HepG2 (cell line): ENCODE data around the gene C1orf141. TPM values are rescaled to one million over a fixed set of nuclear protein-coding genes. Genes with fewer than 3 reads are reported as not detected.

ENCODE experiments used
- CENPBD1 ChIP-seq: sonication (generic); formaldehyde crosslinking; IDR thresholded peaks from 2 replicates; pipeline ENCODE4 v1.8.0; 2022; ENCODE audit warnings: missing genetic modification reagents, low read depth, mild to moderate bottlenecking, borderline replicate concordance
- HES4 ChIP-seq: sonication (generic); formaldehyde crosslinking; IDR thresholded peaks from 2 replicates; pipeline ENCODE4 v1.9.0; 2021; ENCODE audit warnings: mild to moderate bottlenecking, missing genetic modification reagents, borderline replicate concordance
- NR1H2 ChIP-seq: sonication (generic); formaldehyde crosslinking; IDR thresholded peaks from 2 replicates; pipeline ENCODE4 v1.8.1; 2022; ENCODE audit warnings: low read depth, missing genetic modification reagents, borderline replicate concordance
- SOX6 ChIP-seq, 2 experiments: fragments of 450-650 bp in 1 of 2; sonication (generic) in 1 of 2; formaldehyde crosslinking in 1 of 2; IDR thresholded peaks; 2 replicates each; pipeline versions ENCODE4 v1.4.0 to v1.6.1; 2017 to 2020; ENCODE audit warnings: antibody characterized with exemption in 1 of 2, mild to moderate bottlenecking in 1 of 2, missing genetic modification reagents in 1 of 2
- SRSF9 ChIP-seq: fragments of 200-400 bp; formaldehyde crosslinking; IDR thresholded peaks from 2 replicates; pipeline ENCODE4 v1.6.1; 2018; ENCODE audit warnings: borderline replicate concordance, mild to moderate bottlenecking, low read depth, low read length; ENCODE audit not compliant: insufficient read depth, poor library complexity, severe bottlenecking
- TFE3 ChIP-seq: IDR thresholded peaks from 2 replicates; pipeline ENCODE4 v1.6.1; 2016
- ZNF121 ChIP-seq: sonication (generic); formaldehyde crosslinking; IDR thresholded peaks from 2 replicates; pipeline ENCODE4 v1.5.0; 2020; ENCODE audit warnings: mild to moderate bottlenecking, missing genetic modification reagents
- ZNF207 ChIP-seq: fragments of 450-650 bp; IDR thresholded peaks from 2 replicates; pipeline ENCODE4 v1.6.1; 2016; ENCODE audit warnings: antibody characterized with exemption, borderline replicate concordance
- ZNF263 ChIP-seq: sonication (generic); formaldehyde crosslinking; IDR thresholded peaks from 2 replicates; pipeline ENCODE4 v1.4.0; 2020; ENCODE audit warnings: missing genetic modification reagents
- ZNF749 ChIP-seq: sonication (generic); formaldehyde crosslinking; IDR thresholded peaks from 2 replicates; pipeline ENCODE4 v1.8.0; 2022; ENCODE audit warnings: mild to moderate bottlenecking, missing genetic modification reagents, moderate library complexity, borderline replicate concordance
- ZNF784 ChIP-seq: sonication (generic); formaldehyde crosslinking; IDR thresholded peaks from 2 replicates; pipeline ENCODE4 v1.5.1; 2020; ENCODE audit warnings: missing genetic modification reagents, mild to moderate bottlenecking, borderline replicate concordance
- ZNF792 ChIP-seq: IDR thresholded peaks from 2 replicates; pipeline ENCODE4 v1.6.1; 2016
- polyA plus RNA-seq, 8 experiments: library from polyadenylated mRNA; depleted of rRNA in 3 of 8; stranded (reverse) in 7 of 8; unstranded in 1 of 8; fragments of >200 nt; fragmentation: Illumina TruSeq in 4 of 8; extraction: Trizol in 4 of 8; gene quantifications; 2 replicates each; pipeline versions ENCODE4 v1.2.1 to v1.2.3, GENCODE V29; 2011 to 2016; ENCODE audit warnings: low read depth in 4 of 8, missing spikeins in 1 of 8, mixed read lengths in 1 of 8; ENCODE audit not compliant: insufficient read depth in 1 of 8
- total RNA-seq, 5 experiments: library from RNA; depleted of rRNA; stranded (reverse); fragments of >200 nt; fragmentation: Illumina TruSeq; extraction: Trizol; gene quantifications; 2 replicates each; pipeline ENCODE4 v1.2.3, GENCODE V29; 2016; ENCODE audit warnings: low read depth in 1 of 5
- TF ChIP-seq, protein P1 (sequence below): sonication (generic); formaldehyde crosslinking; IDR thresholded peaks from 2 replicates; pipeline ENCODE4 v1.5.1; 2020; ENCODE audit warnings: mild to moderate bottlenecking, missing genetic modification reagents, moderate library complexity
- TF ChIP-seq, protein P2 (sequence below): sonication (generic); formaldehyde crosslinking; IDR thresholded peaks from 2 replicates; pipeline ENCODE4 v1.4.0; 2020; ENCODE audit warnings: missing genetic modification reagents, mild to moderate bottlenecking, borderline replicate concordance
- TF ChIP-seq, protein P3 (sequence below): sonication (generic); formaldehyde crosslinking; IDR thresholded peaks from 2 replicates; pipeline ENCODE4 v1.4.0; 2020; ENCODE audit warnings: missing genetic modification reagents

The C1orf141 gene
- total and polyA plus RNA-seq, 2 of the 13 experiments (the other 11 are each of a cell fraction or from before 2014, with no cell fraction given): not detected

DNA sequence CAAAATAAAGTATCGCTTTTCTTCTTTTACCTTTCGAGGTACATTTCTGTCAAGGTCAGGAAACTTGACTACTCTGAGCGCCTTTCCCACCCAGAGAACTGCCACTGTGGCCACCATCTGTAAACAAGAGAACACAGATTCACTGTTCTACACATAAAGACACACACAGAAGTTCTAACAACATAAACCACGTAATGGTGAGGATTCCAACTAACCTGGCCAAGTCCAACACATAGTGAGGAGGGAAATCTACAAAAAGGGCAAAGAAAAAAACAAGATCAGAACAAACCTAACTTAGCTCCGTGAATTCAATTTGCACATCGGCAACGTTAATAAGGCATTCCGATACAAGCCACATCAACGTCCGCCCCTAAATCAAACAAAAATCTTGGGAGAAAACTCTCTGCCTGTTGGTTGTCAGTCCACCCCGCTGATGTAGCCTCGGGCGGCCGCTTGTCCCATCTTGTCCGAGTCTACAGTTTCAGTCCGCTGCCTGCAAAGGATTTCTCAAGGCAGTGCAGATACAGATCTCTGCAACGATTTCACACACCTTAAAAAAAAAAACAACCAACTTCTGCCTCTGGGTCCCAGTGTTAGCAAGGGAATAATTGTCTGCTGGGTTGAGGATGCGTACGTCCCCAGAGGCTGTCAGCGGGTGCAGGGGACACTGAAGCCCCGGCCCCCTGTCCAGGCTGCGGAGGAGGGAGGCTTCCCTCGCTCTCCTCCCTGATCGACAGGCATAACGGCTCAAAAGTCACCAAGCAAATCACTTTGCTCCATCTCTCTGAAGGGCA lies 81.8 kb downstream of the C1orf141 start (continued):
- TF ChIP-seq, protein P1, sequence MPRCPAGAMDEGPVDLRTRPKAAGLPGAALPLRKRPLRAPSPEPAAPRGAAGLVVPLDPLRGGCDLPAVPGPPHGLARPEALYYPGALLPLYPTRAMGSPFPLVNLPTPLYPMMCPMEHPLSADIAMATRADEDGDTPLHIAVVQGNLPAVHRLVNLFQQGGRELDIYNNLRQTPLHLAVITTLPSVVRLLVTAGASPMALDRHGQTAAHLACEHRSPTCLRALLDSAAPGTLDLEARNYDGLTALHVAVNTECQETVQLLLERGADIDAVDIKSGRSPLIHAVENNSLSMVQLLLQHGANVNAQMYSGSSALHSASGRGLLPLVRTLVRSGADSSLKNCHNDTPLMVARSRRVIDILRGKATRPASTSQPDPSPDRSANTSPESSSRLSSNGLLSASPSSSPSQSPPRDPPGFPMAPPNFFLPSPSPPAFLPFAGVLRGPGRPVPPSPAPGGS (CRISPR knock-in tag): no peak
- no peak for TF ChIP-seq ZNF121 (CRISPR knock-in tag)
- no peak; the same call in 1 of the 2 replicates for TF ChIP-seq ZNF263
- TF ChIP-seq, protein P2, sequence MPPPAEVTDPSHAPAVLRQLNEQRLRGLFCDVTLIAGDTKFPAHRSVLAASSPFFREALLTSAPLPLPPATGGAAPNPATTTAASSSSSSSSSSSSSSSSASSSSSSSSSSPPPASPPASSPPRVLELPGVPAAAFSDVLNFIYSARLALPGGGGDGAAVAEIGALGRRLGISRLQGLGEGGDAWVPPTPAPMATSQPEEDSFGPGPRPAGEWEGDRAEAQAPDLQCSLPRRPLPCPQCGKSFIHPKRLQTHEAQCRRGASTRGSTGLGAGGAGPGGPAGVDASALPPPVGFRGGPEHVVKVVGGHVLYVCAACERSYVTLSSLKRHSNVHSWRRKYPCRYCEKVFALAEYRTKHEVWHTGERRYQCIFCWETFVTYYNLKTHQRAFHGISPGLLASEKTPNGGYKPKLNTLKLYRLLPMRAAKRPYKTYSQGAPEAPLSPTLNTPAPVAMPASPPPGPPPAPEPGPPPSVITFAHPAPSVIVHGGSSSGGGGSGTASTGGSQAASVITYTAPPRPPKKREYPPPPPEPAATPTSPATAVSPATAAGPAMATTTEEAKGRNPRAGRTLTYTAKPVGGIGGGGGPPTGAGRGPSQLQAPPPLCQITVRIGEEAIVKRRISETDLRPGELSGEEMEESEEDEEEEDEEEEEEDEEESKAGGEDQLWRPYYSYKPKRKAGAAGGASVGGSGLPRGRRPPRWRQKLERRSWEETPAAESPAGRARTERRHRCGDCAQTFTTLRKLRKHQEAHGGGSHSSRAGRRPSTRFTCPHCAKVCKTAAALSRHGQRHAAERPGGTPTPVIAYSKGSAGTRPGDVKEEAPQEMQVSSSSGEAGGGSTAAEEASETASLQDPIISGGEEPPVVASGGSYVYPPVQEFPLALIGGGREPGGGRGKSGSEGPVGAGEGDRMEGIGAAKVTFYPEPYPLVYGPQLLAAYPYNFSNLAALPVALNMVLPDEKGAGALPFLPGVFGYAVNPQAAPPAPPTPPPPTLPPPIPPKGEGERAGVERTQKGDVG (CRISPR knock-in tag): no peak
- TF ChIP-seq SOX6 (IDR thresholded peaks at IDR 0.05): no peak
- 0 out of 2 replicates have a peak, but pooled peaks have one; percentile 10 for TF ChIP-seq SOX6 (CRISPR knock-in tag; IDR thresholded peaks at IDR 0.05)
- no peak for TF ChIP-seq NR1H2
- TF ChIP-seq ZNF792 (CRISPR knock-in tag): no peak
- no peak for TF ChIP-seq CENPBD1
- TF ChIP-seq HES4 (CRISPR knock-in tag): 0 out of 2 replicates have a peak, but pooled peaks have one; percentile 17
- no peak for TF ChIP-seq TFE3 (CRISPR knock-in tag)
- TF ChIP-seq ZNF207: no peak
- TF ChIP-seq, protein P3, sequence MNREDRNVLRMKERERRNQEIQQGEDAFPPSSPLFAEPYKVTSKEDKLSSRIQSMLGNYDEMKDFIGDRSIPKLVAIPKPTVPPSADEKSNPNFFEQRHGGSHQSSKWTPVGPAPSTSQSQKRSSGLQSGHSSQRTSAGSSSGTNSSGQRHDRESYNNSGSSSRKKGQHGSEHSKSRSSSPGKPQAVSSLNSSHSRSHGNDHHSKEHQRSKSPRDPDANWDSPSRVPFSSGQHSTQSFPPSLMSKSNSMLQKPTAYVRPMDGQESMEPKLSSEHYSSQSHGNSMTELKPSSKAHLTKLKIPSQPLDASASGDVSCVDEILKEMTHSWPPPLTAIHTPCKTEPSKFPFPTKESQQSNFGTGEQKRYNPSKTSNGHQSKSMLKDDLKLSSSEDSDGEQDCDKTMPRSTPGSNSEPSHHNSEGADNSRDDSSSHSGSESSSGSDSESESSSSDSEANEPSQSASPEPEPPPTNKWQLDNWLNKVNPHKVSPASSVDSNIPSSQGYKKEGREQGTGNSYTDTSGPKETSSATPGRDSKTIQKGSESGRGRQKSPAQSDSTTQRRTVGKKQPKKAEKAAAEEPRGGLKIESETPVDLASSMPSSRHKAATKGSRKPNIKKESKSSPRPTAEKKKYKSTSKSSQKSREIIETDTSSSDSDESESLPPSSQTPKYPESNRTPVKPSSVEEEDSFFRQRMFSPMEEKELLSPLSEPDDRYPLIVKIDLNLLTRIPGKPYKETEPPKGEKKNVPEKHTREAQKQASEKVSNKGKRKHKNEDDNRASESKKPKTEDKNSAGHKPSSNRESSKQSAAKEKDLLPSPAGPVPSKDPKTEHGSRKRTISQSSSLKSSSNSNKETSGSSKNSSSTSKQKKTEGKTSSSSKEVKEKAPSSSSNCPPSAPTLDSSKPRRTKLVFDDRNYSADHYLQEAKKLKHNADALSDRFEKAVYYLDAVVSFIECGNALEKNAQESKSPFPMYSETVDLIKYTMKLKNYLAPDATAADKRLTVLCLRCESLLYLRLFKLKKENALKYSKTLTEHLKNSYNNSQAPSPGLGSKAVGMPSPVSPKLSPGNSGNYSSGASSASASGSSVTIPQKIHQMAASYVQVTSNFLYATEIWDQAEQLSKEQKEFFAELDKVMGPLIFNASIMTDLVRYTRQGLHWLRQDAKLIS: no peak
- TF ChIP-seq ZNF749: no peak
- TF ChIP-seq ZNF784 (CRISPR knock-in tag): no peak
- TF ChIP-seq SRSF9: no peak
